Right ventricle myocardium superior (tissue), 1 donor: ENCODE measurements around the gene TDRD12. TPM values are rescaled to one million over a fixed set of nuclear protein-coding genes. Genes with fewer than 3 reads are reported as not detected.
"Not testable (repeated sequence)": the region's sequence is repeated elsewhere in the genome, so short reads cannot be mapped to it uniquely, and the experiment has no call there.

ENCODE experiments used
- ATAC-seq: fragments of 200-7000 bp; cut with Tn5 transposase; one replicate; pipeline ENCODE4 v1.9.1; 2020; ENCODE audit warnings: mild to moderate bottlenecking; ENCODE audit not compliant: poor library complexity
- DNase-seq: peaks from one replicate; pipeline ENCODE4 v3.0.0-alpha.2; 2020
- intact Hi-C: fragments of 100-400 bp; cut with DNase I; formaldehyde crosslinking; loops from one replicate; pipeline ENCODE4 v1.11.2; 2022
- total RNA-seq: library from RNA; stranded (reverse); fragmentation: NEBNext Ultra II Directional; extraction: Animal tissue kit (Norgen Biotek cat#: 25700); gene quantifications from one replicate; pipeline ENCODE4 v1.2.1, GENCODE V29; 2021
- donor health status: DM: no; HTN: yes; CAD: no; lungs with severe emphysema.

TDRD12 gene
- total RNA-seq, 1 donor from 2014 or later, result not detected

DNA sequence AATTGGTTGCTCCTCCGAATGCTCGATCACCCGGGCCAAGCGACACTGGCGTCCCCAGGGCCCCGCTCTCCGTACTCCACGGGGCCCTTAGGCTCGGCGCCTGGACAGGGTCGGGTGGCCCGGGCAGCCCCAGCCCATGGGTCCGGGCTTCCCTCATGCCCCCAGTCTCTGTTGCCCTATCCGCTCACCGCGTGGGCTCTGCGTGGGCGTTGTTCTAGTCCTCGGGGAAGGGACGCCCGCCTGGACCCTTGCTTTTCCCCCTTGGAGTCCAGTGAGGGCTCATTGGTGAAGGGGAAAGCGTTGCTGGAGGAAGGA, 1.3 kb downstream of the TDRD12 start:
- ATAC-seq, result no peak
- DNase-seq, result no peak
- intact Hi-C loops, result no loop called here

DNA sequence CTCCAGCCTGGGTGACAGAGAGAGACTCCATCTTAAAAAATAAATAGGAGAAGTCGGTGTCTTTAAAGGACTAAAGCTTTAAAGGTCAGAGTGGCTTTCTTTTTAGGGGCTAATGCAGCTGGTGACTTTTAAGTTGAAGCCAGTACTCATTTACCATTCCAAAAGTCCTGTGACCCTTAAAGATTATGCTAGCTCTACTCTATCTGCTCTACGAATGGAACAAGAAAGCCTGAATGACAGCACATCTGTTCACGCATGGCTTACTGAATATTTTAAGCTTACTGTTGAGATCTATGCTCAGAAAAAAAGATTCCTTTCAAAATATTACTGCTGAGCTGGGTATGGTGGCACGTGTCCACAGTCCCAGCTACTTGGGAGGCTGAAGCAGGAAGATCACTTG, 16.4 kb downstream of the TDRD12 start:
- intact Hi-C loops, result no loop called here
- ATAC-seq, result no peak
- no peak for DNase-seq

DNA sequence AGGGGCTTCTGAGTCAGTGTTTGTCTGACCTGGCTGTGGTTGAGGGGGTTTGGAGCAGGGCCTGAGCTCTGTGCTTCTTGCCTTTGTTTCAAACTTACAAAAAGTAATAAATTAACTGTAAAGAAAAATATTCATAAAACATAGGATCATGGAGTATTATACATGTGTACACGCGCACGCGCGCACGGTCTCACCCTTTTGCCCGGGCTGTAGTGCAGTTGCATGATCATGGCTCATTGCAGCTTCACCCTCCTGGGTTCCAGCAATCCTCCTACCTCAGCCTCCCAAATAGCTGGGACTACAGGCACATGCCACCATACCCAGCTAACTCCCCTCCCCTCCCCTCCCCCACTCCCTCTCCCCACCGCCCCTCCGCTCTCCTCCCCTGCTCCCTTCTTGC, 23.5 kb downstream of the TDRD12 start:
- intact Hi-C loops, result no loop called here
- DNase-seq (no peak), ATAC-seq (no peak)

DNA sequence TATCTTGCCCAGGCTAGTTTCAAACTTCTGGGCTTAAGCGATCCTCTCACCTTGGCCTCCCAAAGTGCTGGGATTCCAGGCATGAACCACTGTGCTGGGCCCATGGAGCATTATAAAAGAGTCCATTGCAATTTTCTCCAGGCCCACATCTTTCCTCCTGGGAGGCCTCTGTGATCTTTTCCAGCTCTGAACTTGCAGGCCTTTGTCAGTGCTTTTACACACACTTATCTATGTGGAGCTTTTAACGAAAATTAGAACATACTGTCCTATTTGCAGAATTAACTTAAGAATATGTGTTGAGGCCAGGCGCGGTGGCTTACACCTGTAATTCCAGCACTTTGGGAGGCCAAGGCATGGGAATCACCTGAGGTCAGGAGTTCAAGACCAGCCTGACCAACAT, 23.9 kb downstream of the TDRD12 start:
- no peak for ATAC-seq
- intact Hi-C loops, result no loop called here
- DNase-seq, result no peak

DNA sequence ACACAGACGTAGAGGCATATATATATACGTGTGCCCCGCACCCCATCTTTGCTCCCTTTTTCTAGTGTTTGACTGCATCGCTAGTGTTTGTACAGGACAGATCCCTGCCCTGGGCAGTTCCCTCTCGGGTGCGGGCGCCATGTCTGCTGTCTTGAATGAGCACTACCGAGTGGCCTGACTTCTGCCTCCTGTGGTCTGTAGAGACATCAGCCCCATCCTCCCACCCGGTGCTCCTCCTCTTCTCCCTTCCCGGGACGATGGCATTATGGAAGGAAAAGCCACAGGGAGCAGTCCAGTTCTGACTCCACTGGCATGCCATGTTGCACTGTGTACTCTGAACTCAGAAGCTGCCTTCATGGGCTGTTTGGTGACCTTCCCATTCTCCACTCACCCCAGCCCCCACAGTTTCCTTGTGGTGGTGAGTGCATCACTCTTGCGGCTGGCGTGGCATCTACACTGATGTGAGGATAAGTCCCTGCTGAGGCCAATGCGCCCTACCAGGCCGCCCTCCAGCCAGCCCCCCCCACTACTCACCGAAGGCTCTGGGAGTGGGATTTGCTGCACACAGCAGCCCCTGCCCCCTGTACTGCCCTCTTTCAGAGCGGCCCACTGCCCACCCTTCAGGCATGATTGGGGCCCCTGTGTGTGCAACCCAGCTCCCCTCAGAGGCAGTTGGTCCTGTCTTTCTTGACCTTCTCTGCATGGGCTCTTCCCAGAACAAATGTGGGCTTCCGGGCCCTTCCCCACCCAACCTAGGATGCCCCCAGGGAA, 25.2 kb downstream of the TDRD12 start:
- intact Hi-C loops, result no loop called here
- ATAC-seq, result no peak

DNA sequence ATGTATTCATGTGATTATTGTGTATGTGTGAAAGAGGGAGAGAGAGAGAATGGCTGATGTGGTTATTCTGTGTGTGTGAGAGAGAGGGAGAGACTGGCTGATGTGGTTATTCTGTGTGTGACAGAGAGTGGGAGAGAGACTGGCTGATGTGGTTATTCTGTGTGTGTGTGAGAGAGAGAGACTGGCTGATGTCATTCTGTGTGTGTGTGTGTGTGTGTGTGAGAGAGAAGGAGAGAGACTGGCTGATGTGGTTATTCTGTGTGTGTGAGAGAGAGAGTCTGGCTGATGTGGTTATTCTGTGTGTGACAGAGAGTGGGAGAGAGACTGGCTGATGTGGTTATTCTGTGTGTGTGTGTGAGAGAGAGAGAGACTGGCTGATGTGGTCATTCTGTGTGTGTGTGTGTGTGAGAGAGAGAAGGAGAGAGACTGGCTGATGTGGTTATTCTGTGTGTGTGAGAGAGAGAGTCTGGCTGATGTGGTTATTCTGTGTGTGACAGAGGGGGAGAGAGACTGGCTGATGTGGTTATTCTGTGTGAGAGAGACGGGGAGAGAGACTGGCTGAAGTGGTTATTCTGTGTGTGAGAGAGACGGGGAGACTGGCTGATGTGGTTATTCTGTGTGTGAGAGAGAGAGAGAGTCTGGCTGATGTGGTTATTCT, 26.2 kb downstream of the TDRD12 start:
- DNase-seq, intact Hi-C loops, ATAC-seq: not testable (repeated sequence)

More for the DNA sequence above, 25.2 kb downstream of the TDRD12 start:
- no peak for DNase-seq

DNA sequence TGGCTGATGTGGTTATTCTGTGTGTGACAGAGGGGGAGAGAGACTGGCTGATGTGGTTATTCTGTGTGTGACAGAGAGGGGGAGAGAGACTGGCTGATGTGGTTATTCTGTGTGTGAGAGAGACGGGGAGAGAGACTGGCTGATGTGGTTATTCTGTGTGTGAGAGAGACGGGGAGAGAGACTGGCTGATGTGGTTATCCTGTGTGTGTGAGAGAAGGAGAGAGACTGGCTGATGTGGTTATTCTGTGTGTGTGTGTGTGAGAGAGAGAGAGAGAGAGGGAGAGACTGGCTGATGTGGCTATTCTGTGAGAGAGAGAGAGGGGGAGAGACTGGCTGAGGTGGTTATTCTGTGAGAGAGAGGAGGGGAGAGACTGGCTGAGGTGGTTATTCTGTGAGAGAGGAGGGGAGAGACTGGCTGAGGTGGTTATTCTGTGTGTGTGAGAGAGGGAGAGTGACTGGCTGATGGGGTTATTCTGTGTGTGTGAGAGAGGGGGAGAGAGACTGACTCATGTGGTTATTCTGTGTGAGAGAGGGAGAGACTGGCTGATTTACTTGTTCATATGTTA, 27.1 kb downstream of the TDRD12 start:
- intact Hi-C loops, DNase-seq, ATAC-seq: not testable (repeated sequence)

DNA sequence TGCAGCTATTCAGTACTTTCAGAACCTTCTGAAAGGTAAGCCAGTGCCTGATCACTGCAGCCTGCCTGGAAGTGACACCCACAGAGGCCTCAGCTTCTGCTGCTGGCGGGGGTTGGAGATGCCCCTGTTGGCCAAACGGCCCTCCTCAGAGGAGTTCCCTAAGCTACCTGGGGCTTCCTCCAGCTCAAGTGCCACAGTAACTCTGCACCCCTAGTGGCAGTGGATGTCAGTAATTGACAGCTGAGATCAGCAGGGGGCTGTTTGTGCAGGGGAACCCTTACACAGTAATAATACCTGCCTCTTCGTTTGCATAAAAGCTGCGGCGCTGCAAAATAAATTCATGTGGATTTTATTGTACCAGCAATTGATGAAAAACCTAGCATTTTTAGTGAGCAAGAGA, 28.9 kb downstream of the TDRD12 start:
- DNase-seq (no peak), ATAC-seq (no peak)
- intact Hi-C loops, result no loop called here

DNA sequence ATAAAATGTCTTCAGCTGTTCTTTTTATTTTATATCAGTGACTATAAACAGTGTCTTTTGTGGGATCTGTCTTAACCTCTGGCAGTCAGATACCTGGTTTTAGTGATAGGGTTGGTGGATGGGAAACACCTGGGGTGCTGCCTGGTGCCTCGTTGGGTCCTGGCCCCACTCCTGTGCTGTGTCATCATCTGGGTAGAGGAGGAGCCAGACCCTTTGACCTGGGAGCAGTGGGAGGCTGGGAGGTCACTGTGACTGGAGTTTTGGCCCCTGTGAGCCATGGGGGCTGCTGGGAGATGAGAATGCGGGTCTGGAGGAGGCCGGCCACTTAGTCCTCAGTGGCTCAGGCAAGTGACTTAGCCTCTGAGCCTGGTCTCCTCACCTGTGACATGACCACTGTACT, 29.4 kb downstream of the TDRD12 start:
- ATAC-seq (no peak), DNase-seq (no peak)
- intact Hi-C loops, result no loop called here

DNA sequence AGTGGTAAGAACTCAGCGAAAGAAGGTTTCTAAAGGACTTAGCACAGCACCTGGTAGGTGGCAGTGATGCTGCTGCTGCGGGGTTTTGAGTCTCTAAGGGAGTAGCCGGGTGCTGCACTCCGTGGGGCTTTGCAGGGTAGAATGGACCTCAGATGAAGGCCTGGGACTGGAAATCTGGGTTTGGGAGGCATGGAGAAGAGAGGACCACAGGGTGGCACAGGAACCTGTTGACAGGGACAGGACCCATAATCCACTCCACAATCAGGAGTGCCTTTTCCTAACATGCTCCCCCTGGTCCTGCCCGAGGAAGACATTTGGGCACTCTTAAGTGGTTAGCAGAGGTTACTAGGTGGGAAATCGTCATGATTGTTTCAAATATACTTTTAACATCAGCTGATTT, 29.8 kb downstream of the TDRD12 start:
- DNase-seq, result no peak
- intact Hi-C loops, result no loop called here
- no peak for ATAC-seq

DNA sequence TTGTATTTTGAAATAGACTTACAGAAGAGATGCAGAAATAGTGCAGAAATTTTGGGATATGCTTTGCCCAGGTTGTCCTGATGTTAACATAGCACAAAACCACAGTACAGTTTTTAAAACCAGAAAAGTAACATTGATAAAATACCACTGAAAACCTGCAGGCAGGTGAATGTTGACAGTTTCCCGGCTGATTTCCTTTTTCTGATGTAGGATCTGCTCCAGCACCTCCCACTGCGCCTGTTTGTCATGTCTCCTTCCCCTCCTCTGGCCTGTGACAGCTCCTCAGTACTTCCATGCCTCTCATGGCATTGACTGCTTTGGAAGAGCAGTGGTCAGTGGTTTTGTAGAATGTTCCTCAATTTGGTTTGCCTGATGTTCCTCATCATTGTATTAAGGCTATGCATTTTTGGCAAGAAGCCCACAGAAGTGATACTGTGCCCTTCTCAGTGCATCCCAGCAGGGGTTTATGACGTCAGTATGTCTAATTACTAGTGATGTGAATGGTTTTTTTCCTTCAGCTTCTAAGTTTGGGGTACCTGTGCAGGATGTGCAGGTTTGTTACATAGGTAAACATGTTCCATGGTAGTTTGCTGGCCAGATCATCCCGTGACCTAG, 31.0 kb downstream of the TDRD12 start:
- no peak for DNase-seq
- intact Hi-C loops, result no loop called here
- ATAC-seq, result no peak

DNA sequence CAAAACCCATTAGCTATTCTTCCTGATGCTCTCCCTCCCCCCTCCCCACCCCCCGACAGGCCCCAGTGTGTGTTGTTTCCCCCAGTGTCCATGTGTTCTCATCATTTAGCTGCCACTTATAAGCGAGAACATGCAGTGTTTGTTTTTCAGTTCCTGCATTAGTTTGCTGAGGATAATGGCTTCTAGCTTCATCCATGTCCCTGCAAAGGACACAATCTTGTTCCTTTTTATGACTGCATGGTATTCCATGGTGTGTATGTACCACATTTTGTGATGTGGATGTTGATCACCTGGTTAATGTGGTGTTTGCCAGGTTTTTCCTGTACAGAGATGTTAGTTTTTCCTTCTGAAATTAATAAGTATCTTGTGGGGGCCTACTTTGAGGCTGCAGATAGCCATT, 31.5 kb downstream of the TDRD12 start:
- intact Hi-C loops, result no loop called here
- DNase-seq (no peak), ATAC-seq (no peak)

DNA sequence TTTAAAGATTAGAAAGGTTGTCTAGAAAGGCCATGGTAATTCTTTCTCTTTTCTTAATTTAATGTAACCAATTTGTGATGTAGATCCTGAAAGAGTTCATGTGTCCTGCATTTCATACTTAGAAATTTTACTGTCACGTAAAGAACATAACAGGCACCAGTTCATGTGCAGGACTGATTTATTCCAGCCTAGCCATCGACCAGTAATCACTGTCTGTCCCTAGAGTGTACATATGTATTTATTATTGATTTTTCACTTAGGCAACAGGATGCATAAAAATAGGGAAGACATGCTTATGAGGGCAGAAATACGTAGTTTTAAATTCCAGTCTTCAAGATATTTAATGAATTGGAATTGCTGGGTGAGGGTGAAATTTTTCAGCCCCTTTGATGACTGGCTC, 37.6 kb downstream of the TDRD12 start:
- ATAC-seq (no peak), DNase-seq (no peak)
- intact Hi-C loops, result no loop called here

DNA sequence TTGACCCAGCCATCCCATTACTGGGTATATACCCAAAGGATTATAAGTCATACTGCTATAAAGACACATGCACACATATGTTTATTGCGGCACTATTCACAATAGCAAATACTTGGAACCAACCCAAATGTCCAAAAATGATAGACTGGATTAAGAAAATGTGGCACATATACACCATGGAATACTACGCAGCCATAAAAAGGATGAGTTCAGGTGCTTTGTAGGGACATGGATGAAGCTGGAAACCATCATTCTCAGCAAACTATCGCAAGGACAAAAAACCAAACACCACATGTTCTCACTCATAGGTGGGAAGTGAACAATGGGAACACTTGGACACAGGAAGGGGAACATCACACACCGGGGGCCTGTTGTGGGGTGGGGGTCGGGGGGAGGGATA, 45.8 kb downstream of the TDRD12 start:
- ATAC-seq, DNase-seq, intact Hi-C loops: not testable (repeated sequence)

DNA sequence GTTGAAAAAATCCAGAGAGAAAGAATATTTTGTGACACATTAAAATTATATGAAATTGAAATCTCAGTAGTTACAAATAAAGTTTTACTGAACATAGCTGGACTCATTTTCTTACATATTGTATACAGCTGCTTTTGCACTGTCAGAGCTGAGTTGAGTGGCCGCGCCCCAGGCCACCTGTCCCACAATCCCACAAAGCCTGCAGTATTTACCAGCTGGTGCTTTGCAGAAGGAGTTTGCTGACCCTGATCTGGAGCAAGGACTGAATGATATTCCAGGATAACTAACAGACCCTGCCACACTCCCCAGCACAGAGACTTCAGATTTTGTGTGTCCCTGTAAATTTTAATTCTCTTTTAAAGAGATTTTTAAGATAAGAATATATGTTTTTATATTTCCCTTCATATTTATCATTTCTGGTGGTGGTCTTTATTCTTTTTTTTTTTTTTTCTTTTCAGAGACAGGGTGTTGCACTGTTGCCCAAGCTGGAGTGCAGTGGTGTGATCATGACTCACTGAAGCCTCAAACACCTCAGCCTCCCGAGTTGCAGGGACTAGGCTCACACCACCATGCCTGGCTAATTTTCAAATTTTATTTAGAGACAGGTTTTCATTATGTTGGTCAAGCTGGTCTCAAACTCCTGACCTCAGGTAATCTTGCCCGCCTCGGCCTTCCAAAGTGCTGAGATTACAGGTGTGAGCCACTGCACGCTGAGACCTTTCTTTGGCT, 48.5 kb downstream of the TDRD12 start:
- DNase-seq (no peak), ATAC-seq (no peak)
- intact Hi-C loops, result no loop called here

DNA sequence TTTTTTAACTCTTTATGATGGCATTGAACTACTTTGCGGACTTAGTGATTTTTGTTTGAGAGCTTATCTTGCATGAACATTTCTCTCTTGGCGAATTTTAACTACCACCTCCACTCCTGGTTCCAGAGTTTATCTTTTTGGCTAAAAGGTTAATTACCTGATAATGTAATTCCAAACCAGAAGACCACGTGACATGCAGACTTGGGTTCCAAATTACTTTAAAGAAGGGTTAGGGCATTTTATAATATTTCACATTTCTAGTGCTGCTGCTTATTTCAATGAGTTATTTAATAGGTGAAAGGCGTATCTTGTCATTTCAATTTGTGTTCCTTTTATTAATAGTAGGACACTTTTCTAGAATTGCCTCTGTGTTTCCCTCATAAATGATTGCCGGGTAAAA, 52.0 kb downstream of the TDRD12 start:
- ATAC-seq (no peak), DNase-seq (no peak)
- intact Hi-C loops, result no loop called here

DNA sequence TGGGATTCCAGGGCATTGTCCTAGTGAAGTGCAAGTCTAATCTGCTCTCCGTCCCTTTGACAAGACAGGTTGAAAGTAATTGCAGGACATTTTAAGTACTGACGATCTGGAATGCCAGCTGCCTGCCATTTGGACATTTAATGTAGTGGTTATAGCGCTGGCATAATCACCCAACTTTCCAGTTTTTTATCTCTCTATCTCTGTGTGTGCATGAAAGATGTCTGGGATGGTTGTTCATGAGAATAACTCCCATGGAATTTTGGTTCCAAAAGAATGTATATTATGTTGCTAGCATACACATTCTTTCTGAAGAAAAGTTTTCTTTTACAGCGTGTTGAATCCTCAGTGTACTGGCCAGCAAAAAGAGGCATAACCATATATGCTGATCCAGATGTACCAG, 53.6 kb downstream of the TDRD12 start:
- intact Hi-C loops, result no loop called here
- ATAC-seq (no peak), DNase-seq (no peak)

DNA sequence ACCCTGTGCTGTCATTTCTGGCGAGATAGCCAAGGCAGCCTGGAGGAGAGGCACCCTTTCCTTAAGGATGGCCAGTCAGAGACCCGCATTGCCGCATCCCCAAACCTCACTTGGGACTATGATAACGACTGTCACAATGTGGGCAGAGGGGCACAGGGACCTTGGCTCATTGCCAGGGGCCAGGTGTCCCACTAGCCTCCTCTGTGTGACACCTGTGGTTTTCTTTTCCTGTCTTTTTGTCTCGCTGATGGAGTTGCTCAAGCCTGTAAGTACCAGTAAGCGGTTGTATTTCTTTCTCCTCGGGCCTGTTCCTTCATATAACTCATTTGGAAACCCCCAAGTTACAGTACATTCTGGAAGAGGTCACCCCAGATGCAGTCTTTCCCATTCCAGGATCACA, 59.5 kb downstream of the TDRD12 start:
- DNase-seq, result no peak
- no peak for ATAC-seq
- intact Hi-C loops, result no loop called here

DNA sequence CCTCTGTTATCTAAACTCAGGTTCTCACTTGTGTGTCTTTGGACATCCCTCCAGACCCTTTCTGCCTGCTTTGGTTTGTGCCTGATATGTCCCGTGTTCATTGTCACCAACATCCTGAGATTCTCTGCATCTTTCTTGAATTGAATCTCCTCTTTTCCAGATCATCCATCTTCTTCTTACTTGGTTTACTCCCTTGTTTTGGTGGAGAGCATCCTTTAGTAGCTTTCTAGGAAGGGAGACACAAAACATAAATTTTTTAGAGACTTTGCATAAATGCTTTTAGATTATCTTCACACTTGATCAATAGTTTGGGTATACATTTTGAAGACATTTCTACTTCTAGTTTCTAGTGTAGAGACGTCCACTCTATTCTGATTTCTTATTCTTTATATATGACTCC, 61.7 kb downstream of the TDRD12 start:
- ATAC-seq (no peak), DNase-seq (no peak)
- intact Hi-C loops, result no loop called here
